HepG2 (cell line): ENCODE measurements around the gene TM6SF1. TPM values are rescaled to one million over a fixed set of nuclear protein-coding genes. Genes with fewer than 3 reads are reported as not detected.

Source experiments
- ATAC-seq: fragments of 200-7000 bp; cut with Tn5 transposase; 3 replicates; pipeline ENCODE4 v1.9.1; 2020; ENCODE audit warnings: mild to moderate bottlenecking, moderate library complexity
- BruUV-seq: library from RNA; stranded (reverse); fragments of 400-500 nt; replicated peaks from 2 replicates; lab custom pipeline; 2021; lab: Mats Ljungman, UMichigan
- CTCF ChIA-PET: fragments of 300-600 bp; formaldehyde crosslinking; extraction: SDS; loops from one replicate; lab custom pipeline; 2021; ENCODE audit warnings: low total read pairs, inconsistent platforms, low intra/inter-chr PET ratio; lab: Yijun Ruan, JAX
- POLR2A ChIA-PET: fragments of 350-600 bp; sonication (Branson Sonifier 250); formaldehyde crosslinking; loops from one replicate; lab custom pipeline; 2020; ENCODE audit warnings: antibody characterized with exemption, inconsistent platforms; lab: Yijun Ruan, JAX
- DNase-seq: peaks from one replicate; pipeline ENCODE4 v3.0.0-alpha.2; 2015; ENCODE audit warnings: low spot score
- FAIRE-seq: peaks from 3 replicates; lab custom pipeline; 2011; peaks lifted over from hg19 to GRCh38; lab: Jason Lieb, UNC
- H2AFZ ChIP-seq: one replicate; pipeline ENCODE4 v1.6.1; 2011; ENCODE audit warnings: low read length, inconsistent platforms
- H3K27ac ChIP-seq: fragments of 300-600 bp; 3 replicates; pipeline ENCODE4 v1.8.0; 2011; ENCODE audit warnings: mixed run types, mild to moderate bottlenecking, mixed read lengths, low read length, inconsistent platforms; ENCODE audit not compliant: insufficient read depth; ENCODE audit errors: extremely low read length
- H3K27me3 ChIP-seq, 2 experiments: fragments of 200-600 bp in 1 of 2; 2 replicates in 1 of 2; 3 replicates in 1 of 2; pipeline versions ENCODE4 v1.6.0 to v1.8.0; 2011; ENCODE audit warnings: low read length in 2 of 2, mild to moderate bottlenecking in 2 of 2, moderate library complexity in 2 of 2, inconsistent platforms in 1 of 2; ENCODE audit not compliant: insufficient read depth in 2 of 2, control insufficient read depth in 1 of 2
- H3K36me3 ChIP-seq, 2 experiments: fragments of 200-600 bp in 1 of 2; replicated peaks in 1 of 2; 2 replicates in 1 of 2; 3 replicates in 1 of 2; pipeline versions ENCODE4 v1.5.1 to v1.8.0; 2011; ENCODE audit warnings: low read length in 2 of 2, inconsistent platforms in 1 of 2; ENCODE audit not compliant: insufficient read depth in 2 of 2, control insufficient read depth in 1 of 2
- H3K4me1 ChIP-seq: 2 replicates; pipeline ENCODE4 v1.5.1; 2012; ENCODE audit warnings: low read length, inconsistent platforms; ENCODE audit not compliant: insufficient read depth
- H3K4me2 ChIP-seq: 2 replicates; pipeline ENCODE4 v1.6.0; 2011; ENCODE audit warnings: low read depth, low read length, inconsistent platforms
- H3K4me3 ChIP-seq, 3 experiments: fragments of 200-600 bp in 1 of 3; sonication (generic), shearing (Covaris generic) in 1 of 3; replicated peaks in 1 of 3; 2 replicates each; pipeline ENCODE4 v1.5.1; 2011 to 2016; ENCODE audit warnings: low read length in 3 of 3, inconsistent platforms in 2 of 3, low read depth in 2 of 3, mild to moderate bottlenecking in 2 of 3, control low read depth in 1 of 3, mixed read lengths in 1 of 3; ENCODE audit not compliant: insufficient read depth in 1 of 3
- H3K79me2 ChIP-seq: one replicate; pipeline ENCODE4 v1.6.1; 2011; ENCODE audit warnings: low read length, inconsistent platforms; ENCODE audit not compliant: insufficient read depth
- H3K9ac ChIP-seq: 2 replicates; pipeline ENCODE4 v1.6.0; 2011; ENCODE audit warnings: mild to moderate bottlenecking, low read depth, low read length, inconsistent platforms; ENCODE audit not compliant: insufficient read depth
- H3K9me3 ChIP-seq: 2 replicates; pipeline ENCODE4 v1.5.1; 2012; ENCODE audit warnings: mild to moderate bottlenecking, low read length
- H4K20me1 ChIP-seq: 2 replicates; pipeline ENCODE4 v1.6.0; 2011; ENCODE audit warnings: inconsistent platforms, mild to moderate bottlenecking, low read length, moderate library complexity; ENCODE audit not compliant: insufficient read depth
- ATF4 ChIP-seq, 2 experiments: fragments of 450-650 bp in 1 of 2; sonication (generic) in 1 of 2; formaldehyde crosslinking; IDR thresholded peaks; 2 replicates each; pipeline versions ENCODE4 v1.5.0 to v1.8.0; 2020 to 2022; ENCODE audit warnings: mild to moderate bottlenecking in 1 of 2, missing genetic modification reagents in 1 of 2
- CREB1 ChIP-seq, 2 experiments: fragments of 450-650 bp in 1 of 2; IDR thresholded peaks; 2 replicates each; pipeline ENCODE4 v1.6.1; 2016 to 2017; ENCODE audit warnings: control low read depth in 1 of 2, mild to moderate bottlenecking in 1 of 2, missing compliant biosample characterization in 1 of 2, missing genetic modification characterization in 1 of 2
- HDAC2 ChIP-seq: sonication (generic); formaldehyde crosslinking; IDR thresholded peaks from 2 replicates; pipeline ENCODE4 v1.4.0; 2020; ENCODE audit warnings: missing genetic modification reagents
- KDM5B ChIP-seq: sonication (generic); formaldehyde crosslinking; IDR thresholded peaks from 2 replicates; pipeline ENCODE4 v1.4.0; 2020; ENCODE audit warnings: missing genetic modification reagents, mild to moderate bottlenecking, borderline replicate concordance
- MBNL3 ChIP-seq: fragments of 250-450 bp; sonication (Bioruptor Pico); conservative IDR thresholded peaks from 2 replicates; pipeline ENCODE4 v1.8.0; 2022; ENCODE audit warnings: mild to moderate bottlenecking, inconsistent platforms
- MNT ChIP-seq: fragments of 450-650 bp; IDR thresholded peaks from 2 replicates; pipeline ENCODE4 v1.6.1; 2016
- PAF1 ChIP-seq: IDR thresholded peaks from 2 replicates; pipeline ENCODE4 v1.6.1; 2016; ENCODE audit warnings: missing genetic modification reagents, missing compliant biosample characterization
- PHF21A ChIP-seq: sonication (generic); formaldehyde crosslinking; IDR thresholded peaks from 2 replicates; pipeline ENCODE4 v1.5.0; 2020; ENCODE audit warnings: mild to moderate bottlenecking, missing genetic modification reagents
- REST ChIP-seq, 2 experiments: IDR thresholded peaks; 2 replicates each; pipeline ENCODE4 v1.6.1; 2011 to 2012; ENCODE audit warnings: low read length in 2 of 2, borderline replicate concordance in 1 of 2, low read depth in 1 of 2, mild to moderate bottlenecking in 1 of 2, moderate library complexity in 1 of 2
- SP2 ChIP-seq: sonication (generic); formaldehyde crosslinking; IDR thresholded peaks from 2 replicates; pipeline ENCODE4 v1.5.1; 2020; ENCODE audit warnings: mild to moderate bottlenecking, missing genetic modification reagents
- ZBTB25 ChIP-seq: IDR thresholded peaks from 2 replicates; pipeline ENCODE4 v1.6.1; 2018; ENCODE audit warnings: missing genetic modification reagents
- ZBTB34 ChIP-seq: sonication (generic); formaldehyde crosslinking; IDR thresholded peaks from 2 replicates; pipeline ENCODE4 v1.8.0; 2022; ENCODE audit warnings: mild to moderate bottlenecking, missing genetic modification reagents
- ZNF33A ChIP-seq: sonication (generic); formaldehyde crosslinking; IDR thresholded peaks from 2 replicates; pipeline ENCODE4 v1.5.1; 2020; ENCODE audit warnings: missing genetic modification reagents, mild to moderate bottlenecking, moderate library complexity, borderline replicate concordance
- ZNF530 ChIP-seq: sonication (generic); formaldehyde crosslinking; IDR thresholded peaks from 2 replicates; pipeline ENCODE4 v1.5.0; 2020; ENCODE audit warnings: low read depth, mild to moderate bottlenecking, missing genetic modification reagents
- ZNF619 ChIP-seq: sonication (generic); formaldehyde crosslinking; IDR thresholded peaks from 2 replicates; pipeline ENCODE4 v1.4.0; 2020; ENCODE audit warnings: mild to moderate bottlenecking, missing genetic modification reagents
- ZNF841 ChIP-seq: sonication (generic); formaldehyde crosslinking; IDR thresholded peaks from 2 replicates; pipeline ENCODE4 v1.8.1; 2023; ENCODE audit warnings: missing genetic modification reagents, borderline replicate concordance
- WGBS: methylation state at CpG from one replicate; pipeline ENCODE4 v1.1.6; 2017; ENCODE audit warnings: low lambda C conversion rate; 5-methylcytosine and 5-hydroxymethylcytosine counted together
- in situ Hi-C: cut with HindIII; loops from 2 replicates; pipeline ENCODE4 v1.10.0; 2017; ENCODE audit warnings: low pct_unique_long_range_greater_than_20kb; ENCODE audit not compliant: extremely low pct_ligation_motif_present
- intact Hi-C: fragments of 100-400 bp; cut with micrococcal nuclease; formaldehyde crosslinking; loops from one replicate; pipeline ENCODE4 v1.10.0; 2022; ENCODE audit not compliant: unreplicated experiment
- polyA plus RNA-seq, 8 experiments: library from polyadenylated mRNA; depleted of rRNA in 3 of 8; stranded (reverse) in 7 of 8; unstranded in 1 of 8; fragments of >200 nt; fragmentation: Illumina TruSeq in 4 of 8; extraction: Trizol in 4 of 8; gene quantifications; 2 replicates each; pipeline versions ENCODE4 v1.2.1 to v1.2.3, GENCODE V29; 2011 to 2016; ENCODE audit warnings: low read depth in 4 of 8, missing spikeins in 1 of 8, mixed read lengths in 1 of 8; ENCODE audit not compliant: insufficient read depth in 1 of 8
- total RNA-seq, 5 experiments: library from RNA; depleted of rRNA; stranded (reverse); fragments of >200 nt; fragmentation: Illumina TruSeq; extraction: Trizol; gene quantifications; 2 replicates each; pipeline ENCODE4 v1.2.3, GENCODE V29; 2016; ENCODE audit warnings: low read depth in 1 of 5

TM6SF1 gene
- total and polyA plus RNA-seq, 2 of the 13 experiments (the other 11 are each of a cell fraction or from before 2014, with no cell fraction given): not detected

GRCh38 chr15:83119968-83120581 is 12.6 kb downstream of the TM6SF1 start:
- H2AFZ ChIP-seq: no peak overlapping the region
- in situ Hi-C loops: no loop called here
- H3K79me2 ChIP-seq: no peaks in the 10 kb centered on the region
- 26% methylated on average over 7 of the region's 9 CpGs for WGBS
- intact Hi-C loops: no loop called here
- no peak overlapping the region for H3K4me3 ChIP-seq
- CTCF ChIA-PET: no interaction called here
- FAIRE-seq (no peak), ATAC-seq (no peak), DNase-seq (no peak)
- no peaks in the 10 kb centered on the region for H4K20me1 ChIP-seq
- no peaks in the 10 kb centered on the region for H3K9me3 ChIP-seq
- H3K9ac ChIP-seq: no peak overlapping the region
- no peak overlapping the region for H3K27ac ChIP-seq
- no peaks in the 10 kb centered on the region for H3K4me1 ChIP-seq
- H3K4me2 ChIP-seq: no peak overlapping the region
- POLR2A ChIA-PET: no interaction called here
- H3K27me3 ChIP-seq: peaks cover 2 to 44% of the 10 kb centered on the region in 2 experiments; a peak in 3 of 5 replicates
- no peaks in the 10 kb centered on the region for H3K36me3 ChIP-seq
- no TSS peak for BruUV-seq
- TF ChIP-seq KDM5B (CRISPR knock-in tag) (no peak), ZNF33A (CRISPR knock-in tag) (no peak), MNT (no peak), HDAC2 (CRISPR knock-in tag) (no peak), ZNF841 (CRISPR knock-in tag) (no peak), ZNF619 (CRISPR knock-in tag) (no peak), ATF4 (CRISPR knock-in tag; IDR thresholded peaks at IDR 0.05) (no peak), REST (IDR thresholded peaks at IDR 0.05; ENCODE audit: borderline replicate concordance in 1 of 2, low read depth in 1 of 2, low read length in 2 of 2) (no peak), ZBTB25 (CRISPR knock-in tag) (no peak), MBNL3 (CRISPR knock-in tag) (no peak), CREB1 (IDR thresholded peaks at IDR 0.05) (no peak), CREB1 (CRISPR knock-in tag; IDR thresholded peaks at IDR 0.05) (no peak), ZBTB34 (no peak), PAF1 (no peak), PHF21A (CRISPR knock-in tag) (no peak), SP2 (CRISPR knock-in tag) (no peak), ZNF530 (CRISPR knock-in tag) (no peak)
